Astrocyte of the spinal cord (primary cell): ENCODE data around the gene C19orf85.
"Not testable (repeated sequence)": the region's sequence is repeated elsewhere in the genome, so short reads cannot be mapped to it uniquely, and the experiment has no call there.

Experiments
- DNase-seq: peaks from one replicate; pipeline ENCODE4 v3.0.0; 2011; ENCODE audit warnings: low read depth, low spot score
- H3K4me3 ChIP-seq: 2 replicates; pipeline ENCODE4 v1.5.1; 2011; ENCODE audit warnings: low read depth, mild to moderate bottlenecking, low read length, moderate library complexity
- CTCF ChIP-seq: IDR thresholded peaks from 2 replicates; pipeline ENCODE4 v1.5.1; 2012; ENCODE audit warnings: low read depth, mild to moderate bottlenecking, low read length, inconsistent platforms
- in situ Hi-C: cut with HindIII; loops from 2 replicates; pipeline ENCODE4 v1.10.0; 2017; ENCODE audit warnings: low sequenced_read_pairs

Gene C19orf85

GRCh38 chr19:55451163-55451964, 13.2 kb downstream of the C19orf85 start:
- no peak for TF ChIP-seq CTCF
- in situ Hi-C loops = no loop called here
- H3K4me3 ChIP-seq = no peak overlapping the region
- no peak for DNase-seq

GRCh38 chr19:55449469-55449868, 15.1 kb downstream of the C19orf85 start:
- H3K4me3 ChIP-seq = no peak overlapping the region
- TF ChIP-seq CTCF = no peak
- in situ Hi-C loops = no loop called here
- DNase-seq = no peak

DNA sequence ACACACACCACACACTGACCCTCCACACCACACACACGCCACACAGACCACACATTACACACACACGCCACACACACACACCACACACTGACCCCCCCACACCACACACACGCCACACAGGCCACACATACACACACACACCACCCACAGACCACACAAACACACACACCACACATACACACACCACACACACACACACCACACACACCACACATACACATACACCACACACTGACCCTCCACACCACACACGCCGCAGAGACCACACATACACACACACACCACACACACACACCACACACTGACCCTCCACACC, 16.4 kb downstream of the C19orf85 start:
- DNase-seq, in situ Hi-C loops, H3K4me3 ChIP-seq: not testable (repeated sequence)

DNA sequence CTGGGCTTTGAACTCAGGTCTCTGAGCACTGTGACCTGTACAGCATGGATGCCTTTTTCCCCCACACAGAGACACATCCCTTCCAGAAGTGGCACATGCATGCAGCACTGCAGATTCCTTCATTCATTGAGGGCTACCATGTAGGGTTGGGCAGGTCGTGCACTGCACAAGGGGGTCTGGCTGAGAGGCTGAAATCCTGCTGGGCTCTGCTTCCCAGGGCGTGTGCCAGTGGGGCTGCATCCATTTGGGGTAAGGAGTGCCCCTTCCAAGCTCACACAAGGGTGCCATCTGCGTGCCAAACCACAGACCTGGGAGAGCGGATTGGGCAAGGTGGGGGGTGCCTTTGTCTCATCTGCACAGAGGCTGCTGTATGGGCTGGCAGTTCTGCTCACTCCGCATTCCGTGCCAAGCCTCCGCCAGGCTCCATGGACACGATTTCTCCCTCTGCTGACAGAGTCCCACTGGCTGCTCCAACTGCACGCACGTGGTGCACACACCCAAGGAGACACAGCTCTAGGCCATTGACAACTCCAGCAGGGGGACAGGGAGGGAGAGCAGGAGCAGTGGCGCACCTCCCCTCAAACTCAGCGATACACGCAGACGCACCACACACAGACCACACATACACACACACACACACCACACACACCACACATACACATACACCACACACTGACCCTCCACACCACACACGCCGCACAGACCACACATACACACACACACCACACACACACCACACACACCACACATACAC, 17.0 kb downstream of the C19orf85 start:
- in situ Hi-C loops = no loop called here
- DNase-seq = peak; percentile 9
- no peak for TF ChIP-seq CTCF
- no peak overlapping the region for H3K4me3 ChIP-seq

DNA sequence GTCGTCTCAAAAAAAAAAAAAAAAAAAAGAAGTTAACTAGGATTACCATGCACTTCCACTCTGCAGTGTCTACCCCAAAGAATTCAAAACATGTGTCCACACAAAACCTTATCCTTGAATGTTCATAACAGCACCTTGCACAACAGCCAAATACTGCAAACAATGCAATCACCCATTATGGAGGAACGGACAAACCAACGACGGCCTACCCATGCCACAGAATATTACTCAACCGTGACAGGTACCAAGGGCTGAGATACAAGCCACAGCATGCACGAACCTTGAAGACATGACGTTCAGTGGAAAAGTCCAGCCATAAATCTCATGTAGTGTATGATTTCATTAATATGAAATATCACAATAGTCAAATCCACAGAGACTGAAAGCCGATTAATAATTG, 18.5 kb downstream of the C19orf85 start:
- H3K4me3 ChIP-seq = no peak overlapping the region
- in situ Hi-C loops = no loop called here
- no peak for TF ChIP-seq CTCF
- no peak for DNase-seq

- no peak overlapping the region for H3K4me3 ChIP-seq
- in situ Hi-C loops = no loop called here
- no peak for DNase-seq
- TF ChIP-seq CTCF = no peak
Measured at GRCh38 chr19:55444646-55445045, 19.9 kb downstream of the C19orf85 start.

DNA sequence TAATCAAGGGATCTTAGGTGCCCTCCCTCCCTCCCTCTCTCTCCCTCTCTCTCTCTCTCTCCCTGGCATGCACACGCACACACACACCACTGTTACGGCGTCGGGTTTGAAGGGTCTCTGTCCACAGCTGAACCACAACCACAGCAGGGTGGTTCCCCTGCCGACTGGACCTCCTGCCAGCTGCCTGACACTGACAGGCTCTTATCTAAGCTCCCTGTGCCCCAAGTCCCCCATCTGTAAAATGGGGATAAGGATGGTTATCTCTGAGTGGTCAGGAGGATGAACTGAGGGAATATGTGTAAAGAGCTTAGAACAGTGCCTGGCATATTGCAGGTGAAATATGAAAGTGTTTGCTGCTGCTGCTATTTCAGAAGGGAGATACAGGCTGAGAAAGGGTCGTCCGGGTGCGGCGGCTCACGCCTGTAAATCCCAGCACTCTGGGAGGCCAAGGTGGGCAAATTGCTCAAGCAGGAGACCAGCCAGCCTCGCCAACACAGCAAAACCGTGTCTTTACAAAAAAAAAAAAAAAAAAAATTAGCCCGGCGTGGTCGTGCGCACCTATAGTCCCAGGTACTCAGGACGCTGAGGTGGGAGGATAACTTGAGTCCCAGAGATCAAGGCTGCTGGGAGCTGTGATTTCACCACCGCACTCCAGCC, 20.6 kb downstream of the C19orf85 start:
- TF ChIP-seq CTCF = no peak
- in situ Hi-C loops = no loop called here
- no peak for DNase-seq
- H3K4me3 ChIP-seq = no peak overlapping the region
